ENCODE data around the gene RHEX.
"Not testable (repeated sequence)": the region's sequence is repeated elsewhere in the genome, so short reads cannot be mapped to it uniquely, and the experiment has no call there.

Gene RHEX

GRCh38 chr1:206030714-206031113, 22.3 kb upstream of the RHEX start:
- peak; percentile 75 for DNase-seq

DNA sequence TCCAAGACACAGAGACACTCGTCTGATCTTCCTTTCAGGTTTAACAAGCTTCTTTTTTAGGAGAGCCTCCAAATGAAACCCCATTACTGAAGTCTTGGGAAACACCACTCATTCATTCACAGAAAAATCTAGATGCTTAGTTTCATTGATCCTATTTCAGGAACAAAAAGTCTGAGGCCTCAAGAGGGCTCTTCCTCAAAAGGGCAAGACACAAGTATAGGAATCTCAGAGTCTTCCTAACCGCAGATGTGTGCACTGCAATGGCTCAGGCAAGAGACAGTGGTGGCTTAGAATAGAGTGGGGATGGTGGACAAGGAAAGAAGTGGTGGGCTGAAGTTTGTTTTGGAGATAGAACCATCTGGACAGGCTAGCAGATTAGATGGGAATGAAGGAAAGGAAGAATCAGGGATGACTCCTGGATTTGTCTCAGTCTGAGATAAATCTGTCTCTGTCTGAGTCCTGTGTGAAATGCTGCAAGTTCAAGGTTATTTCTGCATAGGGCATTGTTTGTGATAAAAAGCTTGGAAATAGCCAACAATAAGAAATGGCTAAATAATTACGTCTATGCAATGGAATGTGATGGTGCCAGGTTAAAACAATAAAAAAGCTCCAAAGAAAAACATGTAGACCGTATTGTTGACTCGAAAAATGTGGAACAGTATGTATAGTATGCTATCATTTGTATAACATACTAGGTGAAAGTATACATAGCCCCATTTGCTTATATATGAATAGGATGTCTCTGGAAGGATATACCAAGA, 20.4 kb upstream of the RHEX start:
- no peak for DNase-seq

DNA sequence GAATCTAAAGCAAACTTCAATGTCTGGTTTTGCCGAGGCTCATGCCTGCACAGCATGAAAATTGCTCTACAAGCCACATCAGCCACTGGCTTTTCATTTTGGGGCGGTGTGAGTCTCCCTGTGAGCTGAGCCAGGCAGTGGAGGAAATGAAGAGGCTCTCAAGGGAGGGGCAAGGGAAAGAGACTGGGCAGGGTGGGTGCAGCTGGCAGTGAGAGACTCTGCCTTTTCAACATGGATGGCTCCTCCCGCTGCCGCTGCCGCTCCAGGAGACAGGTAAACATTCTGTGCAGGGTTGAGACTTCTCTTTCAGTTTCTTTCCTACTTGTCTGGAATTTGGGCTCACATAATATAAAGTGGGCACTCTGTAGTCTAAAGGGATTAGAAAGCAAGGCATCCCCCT, 17.9 kb upstream of the RHEX start:
- no peak for DNase-seq

GRCh38 chr1:206036663-206037455, 16.1 kb upstream of the RHEX start:
- no peak for DNase-seq

GRCh38 chr1:206037581-206037980, 15.4 kb upstream of the RHEX start:
- DNase-seq: no peak

GRCh38 chr1:206039046-206039973, 13.7 kb upstream of the RHEX start:
- no peak for DNase-seq

- DNase-seq: no peak
Observed at GRCh38 chr1:206040328-206040727, 12.6 kb upstream of the RHEX start.

GRCh38 chr1:206041640-206042039, 11.3 kb upstream of the RHEX start:
- DNase-seq: no peak

- no peak for DNase-seq
Observed at GRCh38 chr1:206047271-206047670, 5.7 kb upstream of the RHEX start.

DNA sequence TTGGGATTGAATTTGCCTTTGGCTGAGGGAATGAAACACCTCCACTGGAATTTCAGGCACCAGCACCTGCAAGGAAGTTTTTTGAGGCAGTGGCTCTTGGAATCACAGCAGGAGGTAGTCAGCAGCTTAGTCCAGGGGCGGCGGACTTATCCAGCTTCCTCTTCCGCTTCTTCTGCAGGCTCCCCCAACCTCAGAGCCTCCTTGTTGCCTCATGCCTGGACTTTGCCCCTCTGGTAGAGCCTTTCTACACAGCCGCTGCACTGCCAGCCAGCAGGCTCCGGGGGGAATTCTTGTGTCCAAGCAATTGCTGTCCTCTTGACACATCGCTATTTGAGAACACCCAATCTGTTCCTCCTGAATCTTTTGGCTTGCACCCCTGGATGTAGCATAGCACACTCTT, 4.4 kb upstream of the RHEX start:
- DNase-seq: no peak

GRCh38 chr1:206049293-206049692, 3.7 kb upstream of the RHEX start:
- no peak for DNase-seq

- DNase-seq: no peak
Observed at GRCh38 chr1:206049919-206050600, 2.9 kb upstream of the RHEX start.

DNA sequence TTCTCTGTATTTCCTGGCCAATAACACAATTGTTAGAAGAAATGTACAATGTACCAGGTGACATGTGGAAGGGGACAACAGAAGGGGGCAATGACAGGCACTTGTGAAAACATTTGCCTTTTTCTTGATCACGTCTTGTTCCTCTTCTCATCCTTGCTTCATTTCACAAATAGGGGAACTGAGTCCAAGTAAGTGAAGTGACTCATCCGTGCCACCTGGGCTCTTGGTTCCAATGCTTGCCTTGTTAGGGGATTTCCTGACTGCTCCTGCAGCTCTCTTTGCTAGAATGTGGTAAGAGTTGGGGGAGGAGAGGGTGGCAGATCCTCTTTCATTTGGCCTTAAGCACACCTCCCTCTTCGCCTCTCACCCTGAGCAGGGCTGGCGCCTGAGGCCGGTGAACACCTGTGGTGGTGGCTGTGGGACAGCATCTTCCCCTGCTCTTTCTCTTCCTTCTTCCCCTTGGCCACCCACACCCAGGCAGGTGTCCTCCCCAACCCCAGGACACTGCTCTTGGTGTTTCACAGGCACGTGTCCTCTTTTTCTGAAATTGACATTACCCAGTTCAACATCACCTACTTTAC, 2.2 kb upstream of the RHEX start:
- peak; percentile 12 for DNase-seq

DNA sequence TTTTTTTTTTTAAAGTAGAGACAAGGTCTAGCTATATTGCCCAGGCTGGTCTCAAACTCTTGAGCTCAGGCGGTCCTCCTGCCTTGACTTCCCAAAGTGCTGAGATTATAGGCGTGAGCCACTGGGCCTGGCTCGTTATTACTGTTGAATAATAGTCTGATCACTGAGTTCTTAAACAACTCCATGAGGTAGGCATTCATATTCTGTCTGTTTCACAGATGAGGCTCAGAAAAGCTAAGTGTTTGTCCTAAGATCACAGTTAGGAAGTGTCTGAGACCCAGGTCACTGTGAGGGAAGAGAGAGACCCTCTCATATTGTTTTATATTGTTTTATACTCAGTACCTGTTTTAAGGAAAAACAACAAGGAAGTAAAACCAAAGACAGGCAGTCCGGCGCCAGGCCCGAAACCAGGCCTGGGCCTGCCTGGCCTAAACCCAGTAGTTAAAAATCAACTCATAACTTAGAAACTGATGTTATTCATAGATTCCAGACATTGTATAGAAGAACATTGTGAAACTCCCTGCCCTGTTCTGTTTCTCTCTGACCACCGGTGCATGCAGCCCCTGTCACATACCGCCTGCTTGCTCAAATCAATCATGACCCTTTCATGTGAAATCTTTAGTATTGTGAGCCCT, 625 bp upstream of the RHEX start:
- not testable (repeated sequence) for DNase-seq

DNA sequence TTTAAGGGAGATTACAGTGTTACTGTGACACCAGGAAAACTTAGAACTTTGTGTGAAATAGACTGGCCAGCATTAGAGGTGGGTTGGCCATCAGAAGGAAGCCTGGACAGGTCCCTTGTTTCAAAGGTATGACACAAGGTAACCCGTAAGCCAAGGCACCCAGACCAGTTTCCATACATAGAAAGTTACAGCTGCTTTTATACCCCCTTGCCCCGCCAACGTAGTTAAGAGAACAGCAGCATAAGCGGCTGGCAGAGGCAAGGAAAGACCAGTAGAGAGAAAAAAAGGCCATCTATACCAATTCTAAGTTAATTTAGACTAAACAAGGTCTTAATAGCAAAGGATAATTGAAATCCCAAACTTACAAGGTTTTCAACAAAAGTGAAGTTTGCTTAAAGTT, 643 bp downstream of the RHEX start:
- DNase-seq: not testable (repeated sequence)

- DNase-seq: not testable (repeated sequence)
Observed at GRCh38 chr1:206055069-206055625, 2.2 kb downstream of the RHEX start.

GRCh38 chr1:206055639-206056323, 2.8 kb downstream of the RHEX start:
- not testable (repeated sequence) for DNase-seq

DNA sequence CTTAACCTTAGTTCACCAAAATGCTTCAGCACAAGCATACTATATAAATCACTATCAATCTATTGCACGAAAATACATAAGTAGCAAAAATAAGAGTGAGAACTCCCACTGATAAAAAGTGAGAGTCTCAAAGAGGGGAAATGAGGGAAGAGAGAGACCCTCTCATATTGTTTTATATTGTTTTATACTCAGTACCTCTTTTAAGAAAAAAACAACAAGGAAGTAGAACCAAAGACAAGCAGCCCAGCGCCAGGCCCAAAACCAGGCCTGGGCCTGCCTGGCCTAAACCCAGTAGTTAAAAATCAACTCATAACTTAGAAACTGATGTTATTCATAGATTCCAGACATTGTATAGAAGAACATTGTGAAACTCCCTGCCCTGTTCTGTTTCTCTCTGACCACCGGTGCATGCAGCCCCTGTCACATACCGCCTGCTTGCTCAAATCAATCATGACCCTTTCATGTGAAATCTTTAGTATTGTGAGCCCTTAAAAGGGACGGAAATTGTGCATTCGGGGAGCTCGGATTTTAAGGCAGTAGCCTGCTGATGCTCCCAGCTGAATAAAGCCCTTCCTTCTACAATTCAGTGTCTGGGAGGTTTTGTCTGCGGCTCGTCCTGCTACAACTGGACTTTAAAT, 5.4 kb downstream of the RHEX start:
- DNase-seq: not testable (repeated sequence)

DNA sequence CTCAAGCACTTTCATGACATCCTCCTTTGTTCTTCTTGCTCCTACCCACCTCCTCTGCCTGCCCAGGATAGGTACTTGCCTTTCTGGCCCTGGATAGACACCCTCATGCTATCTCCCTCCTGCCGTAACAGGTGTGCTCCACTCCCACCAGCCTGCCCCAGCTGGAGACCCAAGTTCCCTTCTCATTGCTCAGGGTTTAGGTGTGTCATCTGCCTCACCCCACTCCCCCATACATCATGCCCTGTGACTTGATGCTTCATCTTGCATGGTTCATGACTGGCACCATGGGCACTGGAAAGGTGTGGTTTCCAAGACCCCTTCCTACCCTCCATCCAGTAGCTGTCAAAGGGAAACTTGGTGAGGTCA, 5.9 kb downstream of the RHEX start:
- no peak for DNase-seq

- peak; percentile 72 for DNase-seq
Observed at GRCh38 chr1:206059355-206059915, 6.5 kb downstream of the RHEX start.

All from NCI-H226 (cell line).